A549 (cell line): ENCODE data around the gene SPTLC3. TPM values are rescaled to one million over a fixed set of nuclear protein-coding genes. Genes with fewer than 3 reads are reported as not detected.
A peak's percentile ranks its signal among the peaks of the same experiment; 100 is the strongest.

Source experiments
- ATAC-seq, 2 experiments: fragments of 200-7000 bp in 1 of 2; fragments of >200 bp in 1 of 2; cut with Nextera tagmentation in 1 of 2; cut with Tn5 transposase in 1 of 2; 3 replicates each; pipeline versions ENCODE4 v1.8.0 to v1.9.1; 2018 to 2020; ENCODE audit warnings: mild to moderate bottlenecking in 1 of 2, moderate library complexity in 1 of 2
- CTCF ChIA-PET: fragments of 300-600 bp; sonication (Branson Sonifier 250); formaldehyde crosslinking; extraction: SDS; loops from one replicate; lab custom pipeline; 2021; ENCODE audit warnings: antibody characterized with exemption, inconsistent platforms; lab: Yijun Ruan, JAX
- POLR2A ChIA-PET: fragments of 350-600 bp; formaldehyde crosslinking; extraction: SDS; loops from one replicate; lab custom pipeline; 2021; ENCODE audit warnings: antibody characterized with exemption, inconsistent platforms; lab: Yijun Ruan, JAX
- DNase-seq, 2 experiments: peaks; one replicate each; pipeline versions ENCODE4 v3.0.0 to v3.0.0-alpha.2; 2011 to 2016; ENCODE audit warnings: low read depth in 1 of 2, low spot score in 1 of 2
- FAIRE-seq: peaks from 2 replicates; lab custom pipeline; 2011; peaks lifted over from hg19 to GRCh38; lab: Jason Lieb, UNC
- H3K27ac ChIP-seq, 2 experiments: fragments of >200 bp; sonication (Bioruptor Twin); formaldehyde crosslinking; 3 replicates each; pipeline ENCODE4 v1.5.1; 2016 to 2017
- H3K4me1 ChIP-seq: fragments of >200 bp; sonication (Bioruptor Twin); formaldehyde crosslinking; 3 replicates; pipeline ENCODE4 v1.6.1; 2016
- H3K4me2 ChIP-seq: fragments of >200 bp; sonication (Bioruptor Twin); formaldehyde crosslinking; 3 replicates; pipeline ENCODE4 v1.6.1; 2016
- H3K4me3 ChIP-seq: fragments of >200 bp; sonication (Bioruptor Twin); formaldehyde crosslinking; 3 replicates; pipeline ENCODE4 v1.5.1; 2016
- H3K9me3 ChIP-seq: fragments of >200 bp; sonication (Bioruptor Twin); formaldehyde crosslinking; 3 replicates; pipeline ENCODE4 v1.6.1; 2016
- ATOH8 ChIP-seq: fragments of 250-450 bp; sonication (Bioruptor Pico); IDR thresholded peaks from 2 replicates; pipeline ENCODE4 v1.5.0; 2020; ENCODE audit warnings: low read depth, mild to moderate bottlenecking, moderate library complexity
- BCL3 ChIP-seq: fragments of >200 bp; sonication (Bioruptor Twin); formaldehyde crosslinking; IDR thresholded peaks from 3 replicates; pipeline ENCODE4 v1.6.1; 2016
- BHLHE40 ChIP-seq: IDR thresholded peaks from 2 replicates; pipeline ENCODE4 v1.6.1; 2012; ENCODE audit warnings: low read depth, low read length, inconsistent platforms
- CBX2 ChIP-seq: fragments of 200-600 bp; sonication (generic); IDR thresholded peaks from 2 replicates; pipeline ENCODE4 v1.6.1; 2016; ENCODE audit warnings: low read depth, mild to moderate bottlenecking, borderline replicate concordance
- CEBPB ChIP-seq, 2 experiments: fragments of >200 bp in 1 of 2; sonication (Bioruptor Twin) in 1 of 2; formaldehyde crosslinking in 1 of 2; IDR thresholded peaks; 2 replicates each; pipeline ENCODE4 v1.6.1; 2012 to 2016
- ELK1 ChIP-seq: fragments of 150-350 bp; IDR thresholded peaks from 2 replicates; pipeline ENCODE4 v1.6.1; 2014; ENCODE audit warnings: low read depth, mild to moderate bottlenecking, low read length
- EP300 ChIP-seq, 2 experiments: fragments of >200 bp; sonication (Bioruptor Twin); formaldehyde crosslinking; IDR thresholded peaks; 2 replicates in 1 of 2; 3 replicates in 1 of 2; pipeline ENCODE4 v1.6.1; 2016 to 2017
- ESRRA ChIP-seq: fragments of 150-350 bp; IDR thresholded peaks from 2 replicates; pipeline ENCODE4 v1.6.1; 2014; ENCODE audit warnings: mild to moderate bottlenecking, low read length, borderline replicate concordance
- FOSB ChIP-seq: fragments of 250-450 bp; sonication (Bioruptor Pico); IDR thresholded peaks from 2 replicates; pipeline ENCODE4 v1.5.0; 2020; ENCODE audit warnings: mild to moderate bottlenecking, moderate library complexity
- FOSL2 ChIP-seq, 2 experiments: fragments of 450-650 bp in 1 of 2; fragments of >200 bp in 1 of 2; sonication (Bioruptor Twin) in 1 of 2; formaldehyde crosslinking; IDR thresholded peaks; 2 replicates each; pipeline versions ENCODE4 v1.5.0 to v1.6.1; 2016 to 2020; ENCODE audit warnings: mild to moderate bottlenecking in 1 of 2, moderate library complexity in 1 of 2
- GATA3 ChIP-seq: IDR thresholded peaks from 2 replicates; pipeline ENCODE4 v1.6.1; 2012; ENCODE audit warnings: borderline replicate concordance
- HDAC2 ChIP-seq: fragments of 200-600 bp; sonication (generic); IDR thresholded peaks from 2 replicates; pipeline ENCODE4 v1.6.1; 2016
- HES2 ChIP-seq: fragments of >200 bp; sonication (Bioruptor Twin); formaldehyde crosslinking; IDR thresholded peaks from 2 replicates; pipeline ENCODE4 v1.6.1; 2016
- JUN ChIP-seq, 2 experiments: fragments of >200 bp; sonication (Bioruptor Twin); formaldehyde crosslinking; IDR thresholded peaks; 2 replicates in 1 of 2; 3 replicates in 1 of 2; pipeline ENCODE4 v1.6.1; 2016 to 2017
- JUNB ChIP-seq: fragments of >200 bp; sonication (Bioruptor Twin); formaldehyde crosslinking; IDR thresholded peaks from 2 replicates; pipeline ENCODE4 v1.6.1; 2016
- KDM1A ChIP-seq: fragments of 200-600 bp; sonication (generic); IDR thresholded peaks from 2 replicates; pipeline ENCODE4 v1.6.1; 2016; ENCODE audit warnings: low read depth, mild to moderate bottlenecking
- MAX ChIP-seq: IDR thresholded peaks from 2 replicates; pipeline ENCODE4 v1.6.1; 2012
- NR3C1 ChIP-seq: fragments of >200 bp; sonication (Bioruptor Twin); formaldehyde crosslinking; IDR thresholded peaks from 3 replicates; pipeline ENCODE4 v1.6.1; 2017
- PBX3 ChIP-seq: IDR thresholded peaks from 2 replicates; pipeline ENCODE4 v1.6.1; 2012
- RARB ChIP-seq: fragments of 250-450 bp; sonication (Bioruptor Pico); IDR thresholded peaks from 2 replicates; pipeline ENCODE4 v1.8.0; 2021; ENCODE audit warnings: mild to moderate bottlenecking, moderate library complexity
- RCOR1 ChIP-seq: fragments of 150-350 bp; IDR thresholded peaks from 2 replicates; pipeline ENCODE4 v1.6.1; 2014; ENCODE audit warnings: antibody characterized with exemption, low read length, low read depth
- RNF2 ChIP-seq: fragments of 200-600 bp; sonication (generic); IDR thresholded peaks from 2 replicates; pipeline ENCODE4 v1.6.1; 2016; ENCODE audit warnings: low read depth, mild to moderate bottlenecking, antibody characterized with exemption, moderate library complexity, borderline replicate concordance
- ZFP36 ChIP-seq: fragments of 450-650 bp; IDR thresholded peaks from 2 replicates; pipeline ENCODE4 v1.6.1; 2014; ENCODE audit warnings: borderline replicate concordance; ENCODE audit not compliant: partially characterized antibody
- ZNF302 ChIP-seq: fragments of 250-450 bp; sonication (Bioruptor Pico); IDR thresholded peaks from 2 replicates; pipeline ENCODE4 v1.9.0; 2021; ENCODE audit warnings: inconsistent platforms, mild to moderate bottlenecking, moderate library complexity
- WGBS: methylation state at CpG from one replicate; pipeline ENCODE4 v1.1.6; 2017; ENCODE audit errors: missing lambda C conversion rate; 5-methylcytosine and 5-hydroxymethylcytosine counted together
- polyA plus RNA-seq, 4 experiments: library from polyadenylated mRNA; depleted of rRNA in 3 of 4; stranded (reverse); fragments of >200 nt; fragmentation: RNase III in 1 of 4; extraction: RNeasy Plus Mini Kit Qiagen cat#74134 plus additional on column Dnase treatment in 1 of 4; gene quantifications; 2 replicates in 3 of 4; 3 replicates in 1 of 4; pipeline ENCODE4 v1.2.3, GENCODE V29; 2011 to 2017

Gene SPTLC3
- polyA plus RNA-seq, 2 of the 4 experiments (the other 2 are of a cell fraction): 0.10 to 0.57 TPM

- ATAC-seq: peak; percentile 96 to 99
- H3K4me1 ChIP-seq: peaks cover 21% of the 10 kb centered on the region
- TF ChIP-seq ATOH8 (CRISPR knock-in tag): no peak
- peak; percentile 93 for TF ChIP-seq FOSL2 (IDR thresholded peaks at IDR 0.05)
- peak; percentile 90 for TF ChIP-seq FOSL2 (CRISPR knock-in tag; IDR thresholded peaks at IDR 0.05)
- TF ChIP-seq HES2: 0 out of 2 replicates have a peak, but pooled peaks have one; percentile 21
- TF ChIP-seq MAX: peak; percentile 91
- peak; percentile 55 to 81; a peak in 4 of 5 replicates for TF ChIP-seq JUN (IDR thresholded peaks at IDR 0.05)
- TF ChIP-seq ESRRA: no peak
- no peak for TF ChIP-seq PBX3
- TF ChIP-seq EP300 (IDR thresholded peaks at IDR 0.05): peak; percentile 42 to 72; a peak in 3 of 5 replicates
- no peak for TF ChIP-seq ZFP36
- TF ChIP-seq JUNB: peak; percentile 91
- TF ChIP-seq CEBPB (IDR thresholded peaks at IDR 0.05): peak; percentile 59 to 93; a peak in 3 of 4 replicates
- TF ChIP-seq BHLHE40: 0 out of 2 replicates have a peak, but pooled peaks have one; percentile 14
- TF ChIP-seq GATA3: peak; percentile 80
- CTCF ChIA-PET: interaction anchor here (1.0 to 1.8 kb wide), 4 partner anchors 11 to 63 kb away, joined by 3 read pairs; partner anchors contain the start of gene SPTLC3
- POLR2A ChIA-PET: no interaction called here
- peak overlapping the region; percentile 67 for H3K4me2 ChIP-seq
- H3K4me3 ChIP-seq: no peak overlapping the region
- 9% methylated on average over 3 of the region's 3 CpGs for WGBS
- peak; percentile 67 to 84 for DNase-seq
- peak overlapping the region; percentile 25 to 66; a peak in 5 of 6 replicates for H3K27ac ChIP-seq
- FAIRE-seq: peak; percentile 97
- no peaks in the 10 kb centered on the region for H3K9me3 ChIP-seq
These were observed 21.1 kb downstream of the SPTLC3 start for GRCh38 chr20:13029687-13030375.

- Histone ChIP-seq H3K4me2 (no peak overlapping the region), H3K9me3 (no peaks in the 10 kb centered on the region), H3K27ac (no peak overlapping the region), H3K4me1 (peaks cover 21% of the 10 kb centered on the region), H3K4me3 (no peak overlapping the region)
- POLR2A ChIA-PET: no interaction called here
- CTCF ChIA-PET: interaction anchor here (0.6 to 1.4 kb wide), 4 partner anchors 10 to 517 kb away, joined by 3 to 4 read pairs (median 3); no protein-coding TSS in a partner anchor
- FAIRE-seq: peak; percentile 82
- no peak for ATAC-seq
- WGBS: 81% methylated on average over 4 of the region's 4 CpGs
- no peak for DNase-seq
- TF ChIP-seq HDAC2 (no peak), RARB (CRISPR knock-in tag) (no peak), ZFP36 (no peak), ELK1 (no peak), ZNF302 (CRISPR knock-in tag) (no peak), RNF2 (no peak), CBX2 (no peak), FOSB (CRISPR knock-in tag) (no peak), RCOR1 (no peak), KDM1A (no peak), NR3C1 (no peak), BCL3 (no peak)
These were observed 23.0 kb downstream of the SPTLC3 start for GRCh38 chr20:13031751-13032150.
